Ovary (tissue), 9 donors: ENCODE results near the gene ADSS2. TPM values are rescaled to one million over a fixed set of nuclear protein-coding genes. Genes with fewer than 3 reads are reported as not detected.

Experiments used
- DNase-seq, 5 donors: peaks; one replicate each; pipeline ENCODE4 v3.0.0-alpha.2; 2019 to 2020
- H3K27ac ChIP-seq, 2 donors: fragments of 200-600 bp; one replicate each; pipeline versions ENCODE4 v1.5.1 to v1.8.0; 2019 to 2022
- H3K27me3 ChIP-seq: fragments of 200-600 bp; one replicate; pipeline ENCODE4 v1.8.0; 2022
- H3K36me3 ChIP-seq: fragments of 200-600 bp; sonication (generic); one replicate; pipeline ENCODE4 v1.5.1; 2019
- H3K4me1 ChIP-seq: one replicate; pipeline ENCODE4 v1.8.1; 2013; ENCODE audit warnings: mild to moderate bottlenecking, moderate library complexity; ENCODE audit not compliant: insufficient read depth
- H3K4me3 ChIP-seq: fragments of 200-600 bp; sonication (generic); one replicate; pipeline ENCODE4 v1.5.1; 2017
- H3K9me3 ChIP-seq, 2 donors: fragments of 200-600 bp in 1 of 2; sonication (generic) in 1 of 2; one replicate each; pipeline versions ENCODE4 v1.5.1 to v1.8.1; 2013 to 2019; ENCODE audit warnings: mild to moderate bottlenecking in 1 of 2, moderate library complexity in 1 of 2
- CTCF ChIP-seq, 3 donors: fragments of 450-650 bp in 2 of 3; fragments of 200-600 bp in 1 of 3; IDR thresholded peaks; one replicate each; pipeline versions ENCODE4 v1.5.1 to v1.8.0; 2016 to 2022; ENCODE audit warnings: antibody characterized with exemption in 3 of 3, mild to moderate bottlenecking in 1 of 3
- EP300 ChIP-seq: sonication (generic); formaldehyde crosslinking; IDR thresholded peaks from one replicate; pipeline ENCODE4 v1.6.1; 2017; ENCODE audit warnings: antibody characterized with exemption
- POLR2A ChIP-seq: fragments of 450-650 bp; IDR thresholded peaks from one replicate; pipeline ENCODE4 v1.6.1; 2017; ENCODE audit warnings: antibody characterized with exemption, mild to moderate bottlenecking, moderate library complexity
- WGBS, 3 donors: extraction: QIAGEN DNeasy Blood & Tissue Kit in 1 of 3; methylation state at CpG; one replicate each; pipeline versions ENCODE4 v1.1.5 to v1.1.7; 2013 to 2017; 5-methylcytosine and 5-hydroxymethylcytosine counted together
- intact Hi-C, 4 donors: fragments of 100-400 bp; cut with DNase I; formaldehyde crosslinking; loops; one replicate each; pipeline versions ENCODE4 v1.11.0 to v1.15.1; 2022 to 2023
- polyA plus RNA-seq, 2 donors: library from polyadenylated mRNA; stranded (reverse); fragments of 200-250 nt in 1 of 2; fragments of 350-450 nt in 1 of 2; fragmentation: Illumina TruSeq in 1 of 2; extraction: RNeasy Lipid Tissue Mini Kit (QIAGEN cat#74804) in 1 of 2; gene quantifications; one replicate each; pipeline ENCODE4 v1.2.3, GENCODE V29; 2013 to 2014
- total RNA-seq, 7 donors: library from RNA; depleted of rRNA in 2 of 7; stranded (reverse); fragments of >200 nt in 2 of 7; fragmentation: NEBNext Ultra II Directional in 3 of 7; extraction: Animal tissue kit (Norgen Biotek cat#: 25700) in 3 of 7; gene quantifications; one replicate each; pipeline versions ENCODE4 v1.1.0 to v1.2.4, GENCODE V29; 2016 to 2023
- donor health status: DM: no; HTN: no; CAD: no; lungs with moderate emphysema.
- donor health status: DM: no; HTN: no; CAD: no.
- donor health status: Bipolar disorder and iron deficiency.
- donor health status: DM: yes; HTN: yes; CAD: no.
- donor health status: DM: no; HTN: no; CAD: no.
- donor health status: DM: yes; HTN: yes; CAD: no.

Gene ADSS2
- total and polyA plus RNA-seq, 9 donors = 23.6 to 44.2 (median 29.8) TPM

- no peaks in the 10 kb centered on the region for H3K36me3 ChIP-seq
- intact Hi-C loops = loop anchor here in 3 of 4 donors (5.0 to 10.0 kb wide), 3 partner anchors 146 to 396 kb away; partner anchors contain the start of gene ZBTB18 (in 1 of the 3)
- H3K27ac ChIP-seq = peak overlapping the region; percentile 89
- H3K27me3 ChIP-seq = no peaks in the 10 kb centered on the region
- peaks cover 4% of the 10 kb centered on the region for H3K4me1 ChIP-seq
- H3K9me3 ChIP-seq = no peaks in the 10 kb centered on the region
- TF ChIP-seq CTCF (IDR thresholded peaks at IDR 0.05) (no peak), POLR2A (peak; percentile 8)
- WGBS, 3 donors = 0 to 1% (median 1%) methylated on average over 41 of the region's 41 CpGs
- peak; percentile 56 to 79 (median 73) for DNase-seq
- peak overlapping the region; percentile 93 for H3K4me3 ChIP-seq
These were observed 841 bp downstream of the ADSS2 start for GRCh38 chr1:244450597-244451538.

- no peaks in the 10 kb centered on the region for H3K27me3 ChIP-seq
- peak overlapping the region in 1 of 2 donors; percentile 89 for H3K27ac ChIP-seq
- no peaks in the 10 kb centered on the region for H3K36me3 ChIP-seq
- H3K9me3 ChIP-seq = no peaks in the 10 kb centered on the region
- WGBS, 3 donors = 60 to 75% (median 62%) methylated on average over 8 of the region's 8 CpGs
- intact Hi-C loops = loop anchor here in 3 of 4 donors (5.0 to 10.0 kb wide), 3 partner anchors 145 to 395 kb away; partner anchors contain the start of gene ZBTB18 (in 1 of the 3)
- no peak for TF ChIP-seq POLR2A
- TF ChIP-seq CTCF (IDR thresholded peaks at IDR 0.05) = no peak
- no peak for TF ChIP-seq EP300
- DNase-seq = no peak
- peak overlapping the region; percentile 93 for H3K4me3 ChIP-seq
- peaks cover 6% of the 10 kb centered on the region for H3K4me1 ChIP-seq
These were observed 1.7 kb downstream of the ADSS2 start for GRCh38 chr1:244449936-244450508.

- H3K36me3 ChIP-seq = no peaks in the 10 kb centered on the region
- peaks cover 8% of the 10 kb centered on the region for H3K4me1 ChIP-seq
- 68 to 85% (median 70%) methylated on average over 5 of the region's 5 CpGs for WGBS, 3 donors
- H3K27me3 ChIP-seq = no peaks in the 10 kb centered on the region
- H3K4me3 ChIP-seq = no peak overlapping the region
- H3K9me3 ChIP-seq = no peaks in the 10 kb centered on the region
- TF ChIP-seq CTCF (IDR thresholded peaks at IDR 0.05) = no peak
- TF ChIP-seq EP300 = no peak
- TF ChIP-seq POLR2A = no peak
- intact Hi-C loops = no loop called here
- H3K27ac ChIP-seq = no peak overlapping the region
- no peak for DNase-seq
These were observed 3.3 kb downstream of the ADSS2 start for GRCh38 chr1:244448279-244449036.

- Histone ChIP-seq H3K9me3 (no peaks in the 10 kb centered on the region), H3K36me3 (no peaks in the 10 kb centered on the region), H3K27me3 (no peaks in the 10 kb centered on the region), H3K4me3 (no peak overlapping the region), H3K27ac (no peak overlapping the region), H3K4me1 (peaks cover 12% of the 10 kb centered on the region)
- DNase-seq = no peak
- intact Hi-C loops = no loop called here
- 81 to 89% (median 84%) methylated on average over 2 of the region's 2 CpGs for WGBS, 3 donors
- TF ChIP-seq CTCF (IDR thresholded peaks at IDR 0.05) (no peak), POLR2A (no peak)
These were observed 4.2 kb downstream of the ADSS2 start for GRCh38 chr1:244447552-244447951.
